ENCODE measurements around the gene NACAD.
"Not testable (repeated sequence)": the region's sequence is repeated elsewhere in the genome, so short reads cannot be mapped to it uniquely, and the experiment has no call there.

The NACAD gene

GRCh38 chr7:45114257-45114656 is 25.5 kb upstream of the NACAD start:
- not testable (repeated sequence) for DNase-seq

GRCh38 chr7:45112648-45113047 is 23.9 kb upstream of the NACAD start:
- DNase-seq: peak in 1 of 51 donors; percentile 3

GRCh38 chr7:45111298-45112223 is 22.8 kb upstream of the NACAD start, which contains the start of gene TBRG4:
Gene TBRG4, minus strand, starts transcription at chr7:45111697. Its CDS starts 2,460 bp downstream, at chr7:45109237.
- DNase-seq: peak; percentile 56 to 99 (median 90)

GRCh38 chr7:45108863-45109262 is 20.1 kb upstream of the NACAD start:
- no peak for DNase-seq

DNA sequence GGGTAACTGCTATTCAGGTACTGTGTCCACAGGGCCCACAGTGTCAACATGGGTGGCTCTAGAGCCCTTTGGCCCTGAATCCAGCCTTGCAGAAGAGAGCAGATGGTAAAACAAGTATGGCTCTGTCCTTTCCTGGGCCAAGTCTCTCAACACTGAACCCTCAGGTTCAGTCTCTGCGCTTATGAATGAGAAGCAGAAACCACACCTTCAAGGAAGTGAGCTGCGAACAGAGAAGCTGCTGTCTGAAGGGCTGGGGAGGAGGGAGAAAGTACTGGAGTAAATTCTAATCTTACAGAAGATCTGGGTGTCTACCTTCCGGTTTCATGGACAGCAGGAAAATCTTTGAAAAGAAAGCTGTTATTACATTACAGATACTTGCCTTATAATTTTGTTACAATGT is 18.6 kb upstream of the NACAD start:
- no peak for DNase-seq

DNA sequence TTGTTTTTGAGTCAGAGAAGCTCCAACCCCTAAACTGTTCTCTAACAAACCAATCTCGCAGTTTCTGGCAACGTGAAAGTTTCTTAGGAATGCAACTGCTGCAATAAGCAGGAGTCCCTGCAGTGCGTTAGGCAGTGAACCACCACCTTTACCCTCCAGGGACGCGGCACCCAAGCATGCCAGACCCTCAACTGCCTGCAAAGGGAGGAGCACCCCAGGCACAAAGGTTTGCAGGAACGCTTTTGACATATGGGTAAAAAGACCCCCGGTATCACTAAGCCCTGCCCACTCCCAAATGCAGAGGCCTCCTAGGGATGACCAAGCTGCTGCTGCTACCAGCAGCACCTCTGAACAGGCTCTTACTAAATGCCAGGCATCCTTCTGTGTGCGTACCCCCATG is 18.1 kb upstream of the NACAD start:
- DNase-seq: no peak

GRCh38 chr7:45105588-45106188 is 16.9 kb upstream of the NACAD start:
- DNase-seq: no peak

- DNase-seq: no peak
Observed at GRCh38 chr7:45104844-45105587, 16.2 kb upstream of the NACAD start.

DNA sequence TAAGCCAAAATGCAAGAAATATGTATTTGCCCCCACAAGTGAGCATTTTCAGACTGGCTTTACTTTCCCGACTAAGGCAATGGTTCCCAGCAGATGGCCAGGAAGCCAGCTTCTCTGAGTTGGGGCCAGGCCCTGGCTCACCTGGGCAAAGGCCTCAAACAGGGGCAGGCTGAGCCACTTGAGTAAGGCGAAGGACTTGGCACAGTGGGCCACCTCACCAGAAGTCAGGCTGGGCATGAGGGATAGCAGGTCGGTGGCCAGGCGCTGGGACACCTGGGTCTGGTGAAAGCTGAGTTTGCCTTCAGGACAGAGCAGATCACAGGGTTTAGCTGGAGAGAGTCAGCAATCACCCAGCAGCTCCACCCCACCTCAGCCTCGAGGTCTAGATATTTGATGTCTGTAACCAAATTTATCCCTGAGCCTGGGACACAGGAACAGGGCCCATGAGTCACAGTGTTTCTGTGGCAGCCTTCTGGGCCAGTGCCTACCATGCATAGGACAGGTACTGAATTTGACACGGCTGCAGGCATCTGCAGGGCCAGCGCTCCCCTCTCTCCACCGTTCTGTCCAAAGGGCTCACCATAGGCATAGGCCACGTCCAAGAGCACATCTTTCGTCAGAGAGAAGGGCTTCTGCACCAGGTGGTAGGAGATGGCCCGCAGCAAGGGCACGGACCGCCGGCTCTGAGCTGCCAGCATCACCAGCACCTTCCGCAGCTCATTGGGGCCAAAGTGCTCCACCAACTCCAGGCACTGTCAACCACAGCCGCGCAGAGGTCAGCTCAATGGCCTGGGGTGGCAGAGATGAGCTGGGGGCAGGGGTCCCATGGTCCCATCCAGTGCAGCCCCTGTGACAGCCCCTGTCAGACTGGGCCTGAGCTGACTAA is 15.4 kb upstream of the NACAD start:
- DNase-seq: no peak

GRCh38 chr7:45102785-45103712 is 14.3 kb upstream of the NACAD start:
- no peak for DNase-seq

- DNase-seq: no peak
Observed at GRCh38 chr7:45101748-45102147, 13.0 kb upstream of the NACAD start.

- no peak for DNase-seq
Observed at GRCh38 chr7:45100761-45101480, 12.2 kb upstream of the NACAD start.

GRCh38 chr7:45099891-45100760 is 11.4 kb upstream of the NACAD start:
- DNase-seq: no peak

GRCh38 chr7:45098983-45099839 is 10.4 kb upstream of the NACAD start:
- no peak for DNase-seq

DNA sequence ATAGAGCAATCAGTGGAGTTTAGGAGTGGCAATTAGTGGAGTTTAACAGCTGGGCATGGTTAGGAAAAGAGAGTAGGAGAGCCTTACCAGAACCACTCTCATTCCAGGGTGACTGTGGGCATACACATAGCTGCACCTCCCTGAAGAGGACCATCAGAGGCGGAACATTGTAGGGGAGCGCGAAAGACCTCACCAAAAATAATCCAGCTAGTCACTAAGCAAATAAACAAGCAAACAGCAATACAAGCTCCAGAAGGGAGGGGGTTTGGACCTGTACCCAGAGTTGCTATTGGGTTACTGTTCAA is 4.1 kb upstream of the NACAD start:
- DNase-seq: no peak

DNA sequence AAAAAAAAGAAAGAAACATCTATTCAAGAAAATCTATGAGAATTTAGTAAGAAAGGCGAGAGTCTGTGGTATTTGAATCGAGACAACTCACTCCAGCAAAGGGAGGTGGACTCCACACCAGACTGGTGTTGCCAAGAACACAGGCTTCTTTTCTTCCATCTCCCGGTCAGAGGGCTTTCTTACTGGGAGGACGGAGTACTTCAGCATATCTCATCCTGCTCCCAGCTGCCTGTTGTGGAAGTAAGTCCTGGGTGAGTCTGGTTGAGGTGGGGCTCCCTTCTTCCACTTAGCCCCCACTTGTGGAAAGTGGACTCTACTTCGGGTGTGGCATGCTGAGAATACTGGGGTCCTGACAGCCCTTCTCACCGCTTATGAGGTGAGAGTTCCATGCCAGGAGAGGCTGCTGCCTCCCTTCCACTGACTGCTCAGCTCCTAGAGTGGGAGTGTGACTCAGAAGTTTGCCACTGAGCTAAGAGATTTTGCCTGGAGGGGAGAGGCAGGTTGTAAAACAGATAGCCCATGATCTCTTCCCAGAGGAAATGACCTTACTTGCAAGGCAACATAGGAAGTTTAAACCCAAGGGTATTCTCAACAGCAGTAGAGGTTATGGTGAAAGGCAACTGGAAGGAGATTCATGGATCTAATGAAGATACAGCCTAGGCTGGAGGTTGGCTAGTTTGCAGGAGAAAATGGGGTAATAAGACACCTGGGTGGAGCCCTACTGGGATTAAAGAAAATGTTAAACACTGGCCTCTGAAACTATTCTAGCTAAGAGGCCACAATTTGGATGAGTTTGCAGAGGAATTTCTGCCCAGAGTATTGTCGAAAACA is 3.5 kb upstream of the NACAD start:
- DNase-seq: no peak
